GM19035 (cell line): ENCODE results near the gene DNAJC3.
"Not testable (repeated sequence)": the region's sequence is repeated elsewhere in the genome, so short reads cannot be mapped to it uniquely, and the experiment has no call there.

Experiments
- ATAC-seq: cut with Tn5 transposase; IDR thresholded peaks from one replicate; pipeline ENCODE4 v1.9.1; 2021; ENCODE audit not compliant: unreplicated experiment

Gene DNAJC3

DNA sequence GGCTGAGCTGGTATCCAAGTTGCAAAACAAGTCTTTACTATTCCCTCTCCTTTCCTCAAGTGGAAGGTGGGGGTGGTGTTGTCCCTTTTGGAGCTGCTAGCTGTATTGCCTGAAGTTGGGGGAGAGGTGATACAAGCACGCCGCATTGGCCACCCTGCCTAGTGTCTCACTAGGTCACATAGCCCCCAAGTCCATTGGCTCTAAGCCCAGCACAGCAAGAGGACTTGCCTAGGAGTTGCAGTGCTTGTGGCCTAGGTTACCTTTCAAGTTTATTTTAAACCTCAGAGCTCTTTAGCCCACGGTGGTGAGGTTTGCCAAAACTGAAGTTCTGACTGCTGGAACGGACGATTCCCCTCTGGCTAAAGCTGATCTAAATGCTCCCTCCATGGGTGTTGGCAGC lies 5.3 kb upstream of the DNAJC3 start:
- ATAC-seq, result no peak

DNA sequence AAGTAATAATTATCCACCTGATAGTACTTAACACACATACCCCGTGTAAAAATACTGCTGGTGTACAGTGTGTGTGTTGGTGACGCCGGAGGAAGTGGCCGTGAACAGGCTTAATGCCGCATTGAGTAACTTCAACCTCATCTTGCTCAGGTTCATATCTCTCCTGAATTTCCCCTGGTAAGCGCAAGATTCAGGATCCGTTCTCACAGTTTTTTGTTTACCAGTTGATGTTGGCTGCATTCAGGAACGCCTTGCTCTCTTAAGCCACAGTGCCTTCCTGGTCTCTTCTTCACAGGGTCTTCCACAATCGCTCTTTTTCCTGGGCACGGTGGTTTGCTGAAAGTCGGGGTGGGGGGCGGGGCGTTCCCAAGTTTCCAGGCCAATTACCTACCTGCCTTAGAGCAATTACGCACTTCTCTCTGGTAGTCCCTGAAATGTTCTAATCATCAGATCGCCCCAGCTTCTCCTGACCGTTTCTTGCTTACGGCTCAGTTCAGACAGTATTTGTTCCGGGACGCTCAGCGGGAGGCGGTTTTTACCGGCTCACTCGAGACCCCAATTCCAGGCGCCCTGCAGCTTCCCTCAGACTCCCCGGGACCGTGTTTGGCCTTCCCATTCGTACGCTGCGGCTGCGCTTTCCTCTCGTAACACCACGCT lies 706 bp upstream of the DNAJC3 start:
- ATAC-seq, result peak; percentile 13

DNA sequence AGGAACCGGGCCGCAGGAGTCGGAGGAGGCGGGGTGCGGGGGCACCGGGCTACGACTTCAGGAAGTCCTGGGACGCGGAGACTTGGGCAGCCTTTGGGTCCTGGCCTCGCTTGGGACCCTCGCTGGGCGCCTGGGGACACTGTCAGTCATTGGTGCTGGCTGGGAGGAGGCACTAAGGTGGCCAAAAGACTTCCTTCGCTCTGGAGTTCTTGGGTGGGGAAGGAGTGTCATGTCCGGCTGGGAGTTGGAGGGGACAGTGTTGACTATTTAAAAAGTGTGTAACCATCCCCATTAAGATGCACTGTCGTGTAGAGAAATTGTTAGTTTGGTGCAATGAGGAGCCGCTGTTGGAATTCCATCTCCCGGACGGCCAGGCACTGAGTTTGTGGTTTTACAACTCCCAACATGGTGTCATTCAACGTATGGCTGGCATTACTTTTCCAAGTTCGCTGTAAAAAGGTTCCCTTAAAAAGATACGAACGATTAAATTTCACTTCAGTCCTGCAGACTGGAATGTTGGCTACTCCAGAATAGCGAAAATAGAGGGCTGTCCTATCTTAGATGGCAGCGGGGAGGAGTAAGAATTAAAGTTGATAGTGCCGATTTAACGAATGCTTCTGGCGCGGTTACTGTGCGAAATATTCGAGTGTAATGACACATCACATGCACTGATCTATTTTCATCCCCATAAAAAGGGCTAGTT lies 776 bp downstream of the DNAJC3 start:
- ATAC-seq, result no peak

DNA sequence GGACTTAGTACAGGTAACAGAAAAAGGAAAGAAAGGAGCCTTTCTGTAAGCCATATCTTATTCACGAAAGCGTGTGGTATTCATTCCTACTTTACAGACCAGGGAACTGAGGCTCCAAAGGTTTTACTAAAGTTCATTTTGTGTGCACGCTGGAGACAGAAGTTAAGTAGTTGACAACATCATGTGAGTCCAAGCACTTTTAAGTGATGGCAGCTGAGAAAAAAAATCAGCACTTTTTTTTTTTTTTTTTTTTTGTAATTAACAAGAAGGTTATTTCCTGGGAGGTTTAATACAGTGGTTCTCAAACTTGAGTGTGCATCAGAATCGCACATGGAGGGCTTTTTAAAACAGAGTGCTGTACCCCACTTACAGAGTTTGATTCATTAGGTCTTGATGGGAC lies 2.0 kb downstream of the DNAJC3 start:
- no peak for ATAC-seq

DNA sequence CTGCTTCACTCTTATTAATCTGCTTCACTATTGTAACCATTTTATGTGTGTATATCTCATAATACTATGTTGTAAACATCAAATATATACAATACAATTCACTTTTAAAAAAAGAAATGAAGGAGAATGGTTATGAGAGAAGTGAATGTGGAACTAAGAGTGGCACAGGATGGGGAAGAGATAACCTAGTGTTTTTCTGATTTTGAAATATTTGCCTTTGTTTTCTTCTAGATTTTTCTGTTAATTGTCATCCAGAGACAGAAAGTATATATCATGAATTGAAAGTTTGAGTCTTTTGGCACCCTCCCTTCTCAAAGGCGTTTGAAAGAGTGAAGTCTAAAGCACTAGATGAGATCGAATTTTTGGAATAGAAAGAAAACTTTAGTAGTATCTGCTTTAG lies 2.8 kb downstream of the DNAJC3 start:
- ATAC-seq, result no peak

DNA sequence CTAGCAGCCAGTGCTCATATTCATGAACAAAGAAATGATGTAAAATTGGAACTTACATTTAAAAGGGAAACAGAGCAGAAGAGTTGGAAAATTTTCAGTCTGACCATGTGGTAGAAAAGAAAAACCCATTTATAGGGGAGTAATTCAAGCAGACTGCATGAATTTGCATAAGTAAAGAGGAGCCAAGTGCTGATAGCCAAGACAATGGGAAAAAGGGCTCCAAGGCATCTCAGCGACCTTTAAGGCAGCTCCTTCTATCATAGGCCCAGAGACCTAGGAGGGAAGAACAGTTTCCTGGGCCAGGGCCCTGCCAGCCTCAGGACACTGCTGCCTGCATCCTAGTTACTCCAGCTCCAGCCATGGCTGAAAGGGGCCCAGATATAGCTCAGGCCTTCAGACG lies 7.5 kb downstream of the DNAJC3 start:
- no peak for ATAC-seq

DNA sequence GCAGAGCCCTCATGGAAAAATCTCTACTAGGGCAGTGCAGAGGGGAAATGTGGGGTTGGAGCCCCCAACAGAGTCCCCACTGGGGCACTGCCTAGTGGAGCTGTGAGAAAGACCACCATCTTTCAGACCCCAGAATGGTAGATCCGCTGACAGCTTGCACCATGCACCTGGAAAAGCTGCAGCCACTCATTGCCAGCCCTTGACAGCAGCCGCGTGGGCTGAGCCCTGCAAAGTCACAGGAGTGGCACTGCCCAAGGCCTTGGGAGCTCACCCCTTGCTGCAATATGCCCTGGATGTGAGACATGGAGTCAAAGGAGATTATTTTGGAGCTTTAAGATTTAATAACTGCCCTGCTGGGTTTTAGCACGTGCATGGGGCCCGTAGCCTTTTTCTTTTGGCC lies 8.0 kb downstream of the DNAJC3 start:
- ATAC-seq, result not testable (repeated sequence)

DNA sequence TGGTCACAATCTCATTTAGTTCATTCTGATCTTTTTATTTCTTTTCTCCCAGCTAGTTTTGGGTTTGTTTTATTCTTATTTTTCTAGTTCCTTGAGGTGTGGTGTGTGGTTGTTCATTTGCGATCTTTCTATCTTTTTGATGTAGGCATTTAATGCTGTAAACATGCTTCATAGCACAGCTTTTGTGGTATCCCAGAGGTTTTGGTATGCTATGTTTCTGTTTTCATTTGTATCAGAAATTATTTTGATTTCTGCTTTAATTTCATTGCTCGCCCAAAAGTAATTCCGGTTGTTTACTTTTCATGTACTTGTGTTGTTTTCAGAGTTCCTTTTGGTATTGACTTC lies 12.6 kb downstream of the DNAJC3 start:
- no peak for ATAC-seq

DNA sequence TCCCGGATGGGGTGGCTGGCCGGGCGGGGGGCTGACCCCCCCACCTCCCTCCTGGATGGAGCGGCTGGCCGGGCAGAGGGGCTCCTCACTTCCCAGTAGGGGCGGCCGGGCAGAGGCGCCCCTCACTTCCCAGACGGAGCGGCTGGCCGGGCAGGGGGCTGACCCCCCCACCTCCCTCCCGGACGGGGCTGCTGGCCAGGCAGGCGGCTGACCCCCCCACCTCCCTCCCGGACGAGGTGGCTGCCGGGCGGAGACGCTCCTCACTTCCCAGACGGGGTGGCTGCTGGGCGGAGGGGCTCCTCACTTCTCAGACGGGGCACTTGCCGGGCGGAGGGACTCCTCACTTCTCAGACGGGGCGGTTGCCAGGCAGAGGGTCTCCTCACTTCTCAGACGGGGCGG lies 14.0 kb downstream of the DNAJC3 start:
- not testable (repeated sequence) for ATAC-seq

DNA sequence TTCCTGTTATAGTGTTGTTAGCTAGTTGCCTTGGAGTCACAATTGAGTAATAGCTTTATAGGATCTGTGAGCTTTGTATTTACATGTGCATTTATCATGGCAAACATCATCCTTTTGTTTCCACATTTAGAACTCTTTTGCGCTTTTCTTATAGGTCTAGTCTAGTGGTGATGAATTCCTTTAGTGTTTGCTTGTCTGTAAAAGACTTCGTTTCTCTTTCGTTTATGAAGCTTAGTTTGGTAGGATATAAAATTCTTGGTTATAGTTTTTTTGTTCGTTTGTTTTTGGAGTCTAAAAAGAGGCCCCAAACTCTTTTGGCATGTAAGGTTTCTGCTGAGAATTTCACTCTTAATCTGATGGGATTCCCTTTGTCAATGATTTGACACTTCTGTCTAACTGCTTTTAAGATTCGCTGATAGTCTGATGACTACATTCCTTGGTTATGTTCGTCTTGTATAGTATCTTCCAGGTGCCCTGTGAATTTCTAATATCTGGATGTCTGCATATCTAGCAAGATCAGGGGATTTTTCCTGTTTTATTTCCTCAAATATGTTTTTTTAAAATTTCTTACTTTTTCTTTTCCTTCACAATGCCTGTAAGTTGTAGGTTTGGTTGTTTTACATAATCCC lies 20.2 kb downstream of the DNAJC3 start:
- ATAC-seq, result no peak

DNA sequence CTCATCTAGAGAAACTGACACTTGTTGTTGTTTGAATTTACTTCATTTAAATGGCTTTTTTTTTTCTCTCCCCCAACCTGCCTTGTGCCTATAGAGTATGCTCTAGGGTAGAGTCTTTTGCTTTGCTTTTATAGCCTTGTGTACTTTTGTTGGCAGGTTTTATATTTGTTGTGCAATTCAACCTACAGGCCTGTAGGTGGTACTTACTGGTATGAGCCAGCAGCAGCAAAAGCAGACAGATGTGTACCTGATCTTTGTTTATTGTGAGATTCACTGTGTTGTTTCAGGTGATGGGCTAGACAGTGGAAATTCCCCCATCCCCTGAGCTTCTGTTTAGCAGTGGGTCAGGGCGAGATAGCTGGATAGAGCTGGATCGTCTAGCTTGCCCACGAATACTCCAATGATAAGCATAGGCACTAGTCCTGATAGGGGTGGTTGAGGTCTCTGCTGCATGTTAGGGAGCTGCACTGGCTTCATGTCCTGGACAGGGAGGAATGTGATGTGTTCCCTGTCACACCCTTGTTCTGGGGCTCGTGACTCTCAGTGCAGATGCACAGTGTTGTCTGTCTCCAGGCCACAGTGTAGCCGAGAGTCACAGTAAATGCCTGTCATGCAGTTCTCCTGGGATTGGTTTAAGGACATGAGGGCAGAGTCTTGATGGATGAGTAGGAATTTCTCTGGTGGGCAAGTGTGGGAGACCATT lies 21.3 kb downstream of the DNAJC3 start:
- ATAC-seq, result peak; percentile 49

DNA sequence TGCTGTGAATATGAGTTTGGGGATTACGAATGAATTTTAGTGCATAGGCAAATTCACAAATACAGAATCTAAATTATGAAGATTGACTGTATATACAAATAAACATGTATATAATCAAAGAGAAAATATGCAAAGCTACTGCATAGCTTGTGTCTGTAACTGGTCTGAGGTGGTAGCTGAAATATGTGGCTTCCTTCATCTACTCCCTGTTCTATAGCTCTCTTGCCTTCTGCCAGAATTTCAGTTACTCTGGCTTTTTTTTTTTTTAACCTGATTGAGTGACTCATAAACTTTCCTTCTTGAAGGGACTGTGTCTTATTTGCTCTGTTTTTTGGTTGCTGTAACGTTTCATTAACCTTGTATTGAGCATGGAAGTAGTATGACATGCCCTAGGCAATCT lies 26.6 kb downstream of the DNAJC3 start:
- ATAC-seq, result no peak

DNA sequence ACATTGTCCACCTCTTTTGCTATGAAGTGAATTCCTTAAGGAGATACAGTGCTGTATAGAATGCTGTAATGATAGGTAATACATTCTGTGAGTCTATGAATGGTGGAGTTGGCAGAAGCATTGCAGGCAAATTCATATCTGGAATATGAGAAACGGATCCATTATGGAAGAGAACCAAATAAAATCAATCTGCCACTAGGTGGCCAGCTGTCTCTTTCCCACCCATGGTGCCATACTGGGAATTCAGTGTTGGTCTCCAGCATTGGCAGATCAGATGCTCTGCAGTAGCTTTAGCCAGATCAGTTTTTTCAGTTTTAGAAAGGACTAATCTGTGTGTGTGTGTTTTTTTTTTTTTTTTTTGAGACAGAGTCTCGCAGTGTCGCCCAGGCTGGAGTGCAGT lies 27.6 kb downstream of the DNAJC3 start:
- ATAC-seq, result no peak

DNA sequence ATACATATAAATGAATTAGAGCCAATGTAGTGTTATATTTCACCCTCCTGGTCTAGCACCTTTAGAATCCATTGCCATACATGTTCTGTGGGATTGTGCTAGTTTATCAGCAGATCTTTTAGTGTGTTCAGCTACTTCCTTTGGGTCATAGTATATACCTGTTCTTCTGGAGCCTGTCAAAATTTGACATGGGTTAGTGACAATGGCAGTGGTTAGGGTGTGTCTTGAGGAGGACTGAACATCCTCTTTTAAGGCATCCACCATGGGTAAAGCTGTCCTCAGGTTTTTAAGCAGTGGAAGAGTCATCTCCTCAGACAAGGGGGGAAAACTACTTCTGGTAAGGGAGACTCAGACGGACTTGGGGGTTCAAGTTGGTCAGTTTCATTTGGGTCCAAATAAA lies 29.4 kb downstream of the DNAJC3 start:
- no peak for ATAC-seq

DNA sequence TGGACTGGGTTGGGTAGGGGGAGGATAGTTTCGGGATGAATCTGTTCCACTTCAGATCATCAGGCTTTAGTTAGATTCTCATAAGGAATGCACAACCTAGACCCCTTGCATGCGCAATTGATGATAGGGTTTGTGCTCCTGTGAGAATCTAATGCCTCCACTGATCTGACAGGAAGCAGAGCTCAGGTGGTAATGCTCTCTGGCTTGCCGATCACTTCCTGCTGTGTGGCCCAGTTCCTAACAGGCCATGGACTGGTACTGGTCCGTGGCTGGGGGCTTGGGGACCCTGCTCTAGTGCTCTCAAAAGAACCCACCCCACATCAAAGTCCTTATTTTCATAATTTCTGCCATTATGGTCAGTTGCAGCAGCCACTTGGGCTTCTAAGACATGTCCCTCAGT lies 30.1 kb downstream of the DNAJC3 start:
- ATAC-seq, result no peak

DNA sequence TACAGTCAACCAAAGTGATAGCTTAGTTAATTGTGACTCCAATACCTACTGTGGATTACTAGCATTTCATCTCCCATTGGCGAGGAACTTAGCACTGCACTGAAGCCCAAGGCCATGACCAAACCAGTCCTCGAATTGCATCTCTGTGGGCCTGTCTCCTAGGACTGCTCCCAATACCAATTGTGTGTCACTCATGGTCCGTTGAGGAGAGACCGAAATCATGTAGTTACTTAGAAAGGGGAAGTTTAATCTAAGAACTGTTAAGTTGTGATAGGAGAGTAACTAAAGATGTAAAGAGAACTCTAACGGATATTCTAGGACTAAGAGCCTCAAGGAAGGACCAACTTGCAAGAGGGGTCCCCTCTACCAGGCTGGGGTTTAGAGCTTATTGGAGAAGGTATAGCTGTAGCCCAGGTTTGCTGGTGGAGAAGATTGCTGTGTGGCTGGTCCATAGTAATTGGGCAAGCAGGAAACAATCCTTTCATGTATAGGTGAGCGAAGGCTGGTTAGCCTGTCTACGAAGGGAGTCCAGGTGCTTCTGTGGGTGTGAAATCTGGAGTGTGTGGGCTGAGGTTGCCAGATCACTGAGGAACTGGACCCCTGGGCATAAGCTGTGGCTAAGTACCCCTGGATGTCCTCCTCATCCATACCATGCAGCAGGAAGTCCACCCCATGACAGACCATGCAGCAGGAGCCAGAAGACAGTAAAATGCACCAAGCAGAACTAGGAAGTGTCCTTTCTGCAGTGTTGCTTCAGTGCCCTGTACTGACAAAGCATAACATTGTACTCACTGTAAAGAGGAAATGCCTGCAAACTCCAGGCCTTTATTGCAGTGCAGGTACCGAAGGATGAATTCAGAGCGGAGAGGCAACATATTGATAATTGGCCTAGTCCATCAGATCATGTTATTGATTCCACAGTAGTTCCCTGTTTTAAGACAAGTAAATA lies 30.8 kb downstream of the DNAJC3 start:
- ATAC-seq, result no peak

DNA sequence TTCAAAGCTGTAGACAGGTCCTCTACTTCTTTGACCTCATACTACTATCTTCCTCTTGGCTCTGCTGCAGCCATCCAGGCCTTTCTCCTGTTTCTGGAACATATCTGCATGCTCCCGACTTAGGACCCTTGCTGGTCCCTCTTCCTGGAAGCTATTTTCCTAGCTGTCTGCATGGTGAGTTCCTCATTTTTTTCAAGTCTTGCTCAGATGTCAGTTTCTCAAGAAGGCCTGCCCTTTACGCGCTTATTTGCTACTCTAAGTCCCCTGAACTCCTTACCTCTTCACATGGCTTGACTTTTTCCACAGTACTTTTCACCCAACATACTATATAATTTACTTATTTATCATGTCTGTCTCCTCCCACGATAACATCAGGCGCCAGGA lies 31.4 kb downstream of the DNAJC3 start:
- no peak for ATAC-seq

DNA sequence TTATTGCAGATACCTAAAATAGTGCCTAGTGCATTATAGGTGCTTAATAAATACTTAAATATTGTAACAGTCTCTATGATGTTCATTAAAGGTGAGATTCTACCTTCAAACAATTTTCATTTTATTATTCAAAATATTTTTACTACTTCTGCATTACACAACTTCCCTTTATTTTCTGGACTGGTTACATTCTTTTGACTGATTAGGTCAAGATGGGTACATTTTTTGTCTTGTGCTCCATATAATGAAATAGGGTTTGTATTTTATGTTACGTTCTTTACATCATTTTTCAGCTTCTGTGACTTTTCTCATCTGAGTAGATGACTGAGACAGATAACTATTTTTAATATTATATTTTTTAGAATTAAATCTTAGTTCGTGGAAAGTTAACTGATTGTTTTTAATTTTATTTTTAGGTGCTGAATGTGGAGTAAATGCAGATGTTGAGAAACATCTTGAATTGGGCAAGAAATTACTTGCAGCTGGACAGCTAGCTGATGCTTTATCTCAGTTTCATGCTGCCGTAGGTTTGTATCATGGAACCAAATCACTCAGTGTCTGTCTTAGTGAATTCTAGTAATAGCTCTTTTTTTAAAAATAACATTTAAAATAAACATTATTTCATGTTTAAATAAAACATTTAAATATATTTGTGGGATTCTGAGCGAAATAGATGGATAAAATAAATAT lies 32.0 kb downstream of the DNAJC3 start:
- no peak for ATAC-seq

DNA sequence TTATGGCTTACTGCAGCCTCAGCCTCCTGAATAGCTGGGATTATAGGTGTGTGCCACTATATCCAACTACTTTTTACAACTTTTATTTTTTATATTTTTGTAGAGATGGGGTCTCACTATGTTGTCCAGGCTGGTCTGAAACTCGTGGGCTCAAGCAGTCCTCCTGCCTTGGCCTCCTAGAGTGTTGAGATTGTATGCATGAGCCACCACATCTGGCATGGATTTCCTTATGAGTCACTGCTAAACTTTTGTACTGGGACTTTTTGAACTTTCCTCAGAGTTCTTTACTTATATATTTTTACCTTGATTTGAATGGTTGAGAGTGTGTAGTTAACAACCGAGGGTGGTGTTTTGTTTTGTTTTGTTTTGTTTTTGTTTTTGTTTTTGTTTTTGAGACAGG lies 33.4 kb downstream of the DNAJC3 start:
- no peak for ATAC-seq

DNA sequence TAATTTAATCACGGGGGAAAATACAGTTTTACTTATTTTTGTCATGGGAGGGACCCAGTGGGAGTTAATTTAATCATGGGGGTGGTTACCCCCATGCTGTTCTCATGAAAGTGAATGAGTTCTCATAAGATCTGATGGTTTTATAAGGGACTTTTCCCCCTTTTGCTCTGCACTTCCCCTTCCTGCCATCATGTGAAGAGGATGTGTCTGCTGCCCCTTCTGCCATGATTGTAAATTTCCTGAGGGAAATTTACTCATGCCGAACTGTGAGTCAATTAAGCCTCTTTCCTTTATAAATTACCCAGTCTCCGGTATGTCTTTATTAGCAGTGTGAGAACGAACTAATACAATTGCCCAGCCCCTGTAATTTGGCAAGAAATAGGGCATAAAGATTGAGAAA lies 35.9 kb downstream of the DNAJC3 start:
- not testable (repeated sequence) for ATAC-seq
